ENCODE data around the gene OPTN.
"Not testable (repeated sequence)": the region's sequence is repeated elsewhere in the genome, so short reads cannot be mapped to it uniquely, and the experiment has no call there.

The OPTN gene

DNA sequence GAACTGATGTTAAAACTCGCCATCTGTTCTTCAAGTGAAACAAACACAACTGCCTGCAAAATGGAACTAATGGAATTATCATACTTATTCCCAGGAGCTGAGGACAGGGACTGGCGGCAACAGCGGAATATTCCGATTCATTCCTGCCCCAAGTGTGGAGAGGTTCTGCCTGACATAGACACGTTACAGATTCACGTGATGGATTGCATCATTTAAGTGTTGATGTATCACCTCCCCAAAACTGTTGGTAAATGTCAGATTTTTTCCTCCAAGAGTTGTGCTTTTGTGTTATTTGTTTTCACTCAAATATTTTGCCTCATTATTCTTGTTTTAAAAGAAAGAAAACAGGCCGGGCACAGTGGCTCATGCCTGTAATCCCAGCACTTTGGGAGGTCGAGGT, 36.7 kb downstream of the OPTN start:
- DNase-seq, result no peak

DNA sequence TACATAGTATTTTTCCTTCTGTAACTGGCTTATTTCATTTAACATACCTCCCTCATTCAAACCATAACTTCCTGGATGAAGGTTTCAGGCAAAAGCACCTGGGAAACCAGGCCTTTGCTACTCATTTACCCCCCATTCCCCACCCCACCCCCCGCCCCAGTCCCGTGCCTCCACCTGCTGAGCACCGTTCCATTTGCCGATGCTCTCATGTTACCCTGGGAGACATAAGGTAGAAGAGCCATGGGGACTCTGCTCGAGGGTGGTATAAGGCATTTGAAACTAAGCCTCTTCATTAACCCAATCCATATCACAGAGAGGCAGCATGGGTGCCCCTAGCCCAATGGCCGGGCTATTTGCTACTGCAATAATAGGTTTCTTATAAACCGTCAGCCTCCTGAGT, 39.2 kb downstream of the OPTN start:
- no peak for DNase-seq

GRCh38 chr10:13139676-13140075, 39.7 kb downstream of the OPTN start:
- DNase-seq, result no peak

- no peak for DNase-seq
Measured at GRCh38 chr10:13140627-13141190, 40.7 kb downstream of the OPTN start.

DNA sequence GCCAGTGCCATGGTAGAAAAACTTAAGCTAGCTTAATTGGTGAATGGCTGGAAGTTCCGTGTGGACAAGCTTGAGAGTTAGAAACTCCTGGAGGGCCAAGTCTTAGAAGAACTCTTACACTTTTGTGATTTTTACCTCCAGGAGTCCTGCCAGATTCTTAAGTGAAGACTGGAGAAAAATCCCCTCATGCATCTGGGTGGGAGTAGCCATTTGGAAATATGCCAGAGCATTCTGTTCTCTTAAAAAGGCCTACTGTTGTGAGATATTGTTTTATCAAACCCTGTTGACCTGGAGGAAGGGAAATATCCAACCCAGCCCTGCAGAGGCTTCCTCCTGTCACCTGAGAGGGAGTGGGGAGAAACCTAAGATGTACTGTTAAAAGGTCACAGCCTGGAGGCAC, 43.8 kb downstream of the OPTN start:
- no peak for DNase-seq

- no peak for DNase-seq
Measured at GRCh38 chr10:13144814-13145213, 44.9 kb downstream of the OPTN start.

DNA sequence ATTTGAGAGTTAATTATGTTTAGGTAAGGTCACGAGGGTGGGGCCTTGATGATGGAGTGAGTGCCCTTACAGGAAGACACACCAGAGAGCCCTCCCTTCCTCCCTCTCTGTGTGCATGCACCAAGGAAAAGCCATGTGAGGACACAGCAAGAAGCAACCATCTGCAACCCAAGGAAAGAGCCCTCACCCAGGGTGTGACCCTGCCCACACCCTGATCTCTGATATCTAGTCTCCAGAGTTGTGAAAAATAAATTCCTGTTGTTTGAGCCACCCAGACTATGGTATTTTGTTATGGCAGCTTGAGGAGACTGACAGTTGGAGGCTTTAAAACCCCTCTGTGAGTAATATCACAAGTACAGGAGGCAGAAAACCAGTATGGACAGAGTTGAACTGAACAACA, 46.4 kb downstream of the OPTN start:
- DNase-seq, result no peak

DNA sequence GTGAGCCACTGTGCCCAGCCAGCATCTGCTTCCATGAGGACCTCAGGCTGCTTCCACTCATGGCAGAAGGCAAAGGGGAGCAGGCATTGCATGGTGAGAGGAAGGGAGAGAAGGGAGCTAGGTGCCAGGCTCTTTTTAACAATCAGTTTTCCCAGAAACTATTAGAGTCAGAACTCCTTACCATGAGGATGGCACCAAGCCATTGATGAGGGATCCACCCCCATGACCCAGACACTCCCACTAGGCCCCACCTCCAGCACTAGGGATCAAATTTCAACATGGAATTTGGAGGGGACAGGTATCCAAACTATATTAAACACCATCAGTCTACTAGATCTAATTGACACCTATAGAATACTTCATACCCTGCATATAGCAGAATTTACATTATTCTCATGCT, 47.2 kb downstream of the OPTN start:
- no peak for DNase-seq

GRCh38 chr10:13152296-13152695, 52.3 kb downstream of the OPTN start:
- no peak for DNase-seq

DNA sequence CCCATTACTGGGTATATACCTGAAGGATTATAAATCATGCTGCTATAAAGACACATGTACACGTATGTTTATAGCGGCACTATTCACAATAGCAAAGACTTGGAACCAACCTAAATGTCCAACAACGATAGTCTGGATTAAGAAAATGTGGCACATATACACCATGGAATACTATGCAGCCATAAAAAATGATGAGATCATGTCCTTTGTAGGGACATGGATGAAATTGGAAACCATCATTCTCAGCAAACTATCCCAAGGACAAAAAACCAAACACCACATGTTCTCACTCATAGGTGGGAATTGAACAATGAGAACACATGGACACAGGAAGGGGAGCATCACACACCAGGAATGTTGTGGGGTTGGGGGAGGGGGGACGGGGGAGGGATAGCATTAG, 55.9 kb downstream of the OPTN start:
- not testable (repeated sequence) for DNase-seq

DNA sequence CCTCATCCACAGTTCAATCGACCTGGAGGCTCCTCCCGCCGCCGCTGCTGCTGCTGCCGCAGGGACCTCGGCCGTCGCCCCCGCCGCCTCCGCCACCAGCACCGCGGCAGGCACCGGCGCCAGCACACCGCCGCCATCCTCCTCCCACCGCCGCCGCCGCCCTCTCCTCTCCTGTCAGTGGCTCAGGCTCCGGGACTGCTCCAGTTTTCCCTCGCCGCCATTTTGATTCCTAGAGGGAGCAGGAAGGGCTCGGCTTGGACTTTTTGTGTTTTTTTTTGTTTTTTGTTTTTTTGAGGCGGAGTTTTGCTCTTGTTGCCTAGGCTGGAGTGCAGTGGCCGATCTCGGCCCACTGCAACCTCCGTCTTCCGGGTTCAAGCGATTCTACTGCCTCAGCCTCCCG, 58.4 kb downstream of the OPTN start:
- DNase-seq, result no peak

DNA sequence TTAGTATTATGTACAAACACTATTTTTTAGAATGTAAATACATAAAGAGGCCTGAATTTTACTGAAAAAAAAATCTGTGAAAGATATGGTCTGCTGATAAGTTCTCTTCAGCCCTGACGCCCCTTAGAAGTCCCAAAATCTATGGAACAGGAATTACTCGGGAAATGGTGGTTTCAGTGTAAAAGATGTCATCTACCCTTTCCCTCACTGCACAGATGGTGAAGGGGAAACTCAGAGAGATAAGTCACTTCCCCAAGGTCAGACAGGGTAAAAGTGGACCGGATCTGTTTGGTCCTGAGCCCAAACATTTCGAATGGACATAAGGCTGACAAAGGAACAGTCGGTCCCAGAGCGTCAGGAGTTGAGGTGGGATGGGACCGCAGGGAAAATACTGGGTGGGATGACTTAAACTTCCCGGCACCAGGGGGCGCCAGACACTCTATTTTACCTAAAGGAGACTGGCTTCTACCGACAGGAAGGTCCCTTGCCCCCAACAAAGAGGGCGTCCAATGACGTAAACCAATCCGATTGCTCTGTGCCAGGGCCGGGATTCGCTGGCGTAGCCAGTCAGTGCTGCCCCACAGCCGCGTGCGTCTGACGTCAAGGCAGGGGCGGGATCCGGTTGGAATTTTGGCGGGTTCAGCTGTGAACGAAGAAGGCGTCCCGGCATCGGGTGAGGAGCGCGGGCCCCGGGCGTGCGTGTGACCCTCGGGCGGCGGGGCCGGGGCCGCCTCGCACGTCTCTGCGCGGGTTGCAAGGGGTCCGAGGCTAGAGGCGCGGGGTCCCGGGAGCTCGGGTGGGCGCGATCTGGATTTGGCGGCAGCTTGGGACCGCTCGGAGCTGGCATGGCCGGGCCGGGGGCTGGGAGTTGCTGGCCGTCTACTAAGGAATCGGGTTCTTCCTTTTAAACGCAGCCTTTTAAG, 61.2 kb downstream of the OPTN start, which contains the start of gene MCM10:
MCM10 (plus strand) TSS at position 625 of the 923 bp plus-strand sequence. CDS start 2,645 bp downstream, outside the sequence.
- peak; percentile 99 for DNase-seq

DNA sequence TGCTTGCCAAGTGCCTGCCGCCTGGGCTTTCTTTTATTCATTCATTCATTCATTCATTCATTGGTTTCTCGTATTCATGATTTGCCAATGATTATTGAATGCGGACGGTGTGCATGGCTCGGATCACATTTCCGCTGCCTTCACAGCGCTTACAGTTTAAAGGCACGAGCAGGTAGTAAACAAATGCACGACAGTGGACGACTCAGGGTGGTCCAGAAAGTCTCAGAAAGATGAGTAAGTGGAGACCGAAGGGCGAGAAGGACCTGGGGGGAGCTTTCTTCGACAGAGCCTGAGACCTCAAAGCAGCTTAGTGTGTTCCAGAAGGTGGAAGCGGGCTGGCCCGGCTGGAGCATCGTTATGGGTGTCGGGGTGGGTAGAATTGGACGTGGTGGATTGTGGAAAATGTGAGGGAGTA, 61.9 kb downstream of the OPTN start:
- DNase-seq, result no peak

- DNase-seq, result no peak
Measured at GRCh38 chr10:13163859-13164258, 63.9 kb downstream of the OPTN start.

GRCh38 chr10:13165177-13165576, 65.2 kb downstream of the OPTN start:
- no peak for DNase-seq

DNA sequence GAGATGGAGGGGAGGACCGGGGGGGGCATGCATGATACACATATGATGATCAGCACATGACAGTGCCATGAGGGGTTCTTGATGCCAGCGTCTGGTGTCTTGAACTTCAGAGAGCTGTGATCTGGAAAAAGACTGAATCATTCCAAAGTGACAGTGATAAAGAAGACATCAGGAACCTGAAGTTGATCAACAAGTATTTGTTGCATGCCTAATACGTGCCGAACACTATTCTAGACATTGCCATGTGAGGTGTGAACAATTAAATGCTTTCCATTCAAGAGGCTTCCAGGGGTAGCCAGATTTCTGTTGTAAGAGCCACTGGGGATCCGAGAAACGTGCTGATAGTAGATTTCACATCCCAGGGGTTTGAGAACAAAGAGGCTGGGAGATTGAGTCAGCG, 67.6 kb downstream of the OPTN start:
- no peak for DNase-seq

GRCh38 chr10:13168781-13169180, 68.8 kb downstream of the OPTN start:
- no peak for DNase-seq

- DNase-seq, result no peak
Measured at GRCh38 chr10:13173616-13174015, 73.7 kb downstream of the OPTN start.

DNA sequence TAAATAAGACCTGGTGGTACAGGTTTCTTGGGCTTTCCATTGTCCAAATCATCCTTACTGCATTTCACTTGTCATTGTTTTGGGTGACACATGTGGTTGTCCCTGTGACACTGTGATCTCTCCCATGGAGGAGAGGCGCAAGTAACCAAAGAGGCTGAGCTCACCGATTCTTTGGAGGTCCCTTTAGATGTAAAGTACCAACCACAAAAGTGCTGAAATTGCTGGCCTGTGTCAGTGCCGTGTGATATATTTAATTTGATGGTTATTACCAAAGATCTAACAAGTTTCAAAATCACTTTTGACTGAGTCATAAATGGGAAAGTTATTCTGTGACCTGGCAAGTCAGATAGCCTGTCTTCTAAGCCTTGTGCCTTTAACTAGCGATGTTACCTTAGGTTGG, 80.8 kb downstream of the OPTN start:
- peak; percentile 32 for DNase-seq

DNA sequence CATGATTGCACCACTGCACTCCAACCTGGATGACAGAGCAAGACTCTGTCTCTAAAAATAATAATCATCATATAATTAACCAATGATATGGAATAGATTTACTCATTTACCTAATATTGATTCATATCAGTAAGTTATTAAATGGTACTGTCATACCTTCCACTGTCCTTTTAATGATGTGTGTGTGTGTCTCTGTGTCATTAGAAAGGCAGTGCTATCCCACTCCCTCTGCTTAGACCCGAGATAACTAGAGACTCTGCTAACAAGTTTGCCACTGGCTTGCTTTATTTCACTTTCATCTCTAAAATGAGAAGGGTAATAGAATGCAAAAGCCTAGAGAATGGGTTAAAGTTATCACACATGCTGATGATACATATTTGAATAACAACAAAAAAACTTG, 82.5 kb downstream of the OPTN start:
- no peak for DNase-seq

GRCh38 chr10:13183625-13184024, 83.7 kb downstream of the OPTN start:
- no peak for DNase-seq

- DNase-seq, result no peak
Measured at GRCh38 chr10:13184276-13184675, 84.3 kb downstream of the OPTN start.

- DNase-seq, result no peak
Measured at GRCh38 chr10:13184730-13185514, 85.0 kb downstream of the OPTN start.

DNA sequence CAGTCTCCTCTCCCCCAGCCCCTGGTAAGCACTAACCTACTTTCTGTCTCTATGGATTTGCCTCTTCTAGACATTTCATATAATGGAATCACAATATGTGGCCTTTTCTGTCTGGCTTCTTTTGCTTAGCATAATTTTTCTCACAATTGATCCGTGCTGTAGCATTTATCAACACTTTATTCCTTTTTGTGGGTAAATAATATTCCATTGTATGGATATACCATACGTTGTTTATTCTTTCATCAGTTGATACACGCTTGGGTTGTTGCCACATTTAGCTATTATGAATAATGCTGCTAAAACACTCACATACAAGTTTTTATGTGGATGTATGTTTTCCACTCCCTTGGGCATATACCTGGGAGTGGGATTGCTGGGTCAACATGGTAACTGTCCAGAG, 87.2 kb downstream of the OPTN start:
- no peak for DNase-seq
